ENCODE measurements around the gene ITGA11.

DNA sequence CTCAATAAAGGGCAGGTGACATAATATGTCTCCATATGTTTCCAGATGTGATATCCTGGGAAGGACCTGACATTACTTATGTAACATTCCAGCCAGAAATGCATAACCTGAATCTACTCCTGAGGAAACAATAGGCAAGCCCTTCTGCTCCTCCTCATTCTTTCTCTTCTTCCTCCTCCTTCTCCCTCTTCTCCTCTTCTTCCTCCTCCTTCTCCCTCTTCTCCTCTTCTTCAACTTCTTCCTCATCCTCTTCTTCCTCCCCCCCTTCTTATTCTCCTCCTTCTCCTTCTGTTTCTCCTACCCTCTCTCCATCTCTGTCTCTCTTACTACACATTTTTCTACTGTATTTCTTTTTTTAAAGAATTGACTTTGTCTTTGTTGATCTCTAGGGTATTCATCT is 43.5 kb upstream of the ITGA11 start:
- TF ChIP-seq CTCF (IDR thresholded peaks at IDR 0.05): no peak
- TF ChIP-seq EZH2 (IDR thresholded peaks at IDR 0.05; ENCODE audit: borderline replicate concordance, insufficient read depth, low read depth, low read length, poor library complexity, severe bottlenecking): no peak
